RWPE2 (cell line): ENCODE data around the gene CD109.

Source experiments
- ATAC-seq: fragments of 200-7000 bp; cut with Tn5 transposase; 3 replicates; pipeline ENCODE4 v1.9.1; 2021; ENCODE audit warnings: low read depth
- DNase-seq: peaks from one replicate; pipeline ENCODE4 v3.0.0-alpha.2; 2020; ENCODE audit warnings: low spot score
- H3K27ac ChIP-seq: fragments of 450-650 bp; 2 replicates; pipeline ENCODE4 v1.5.1; 2017; ENCODE audit warnings: mild to moderate bottlenecking; ENCODE audit not compliant: poor library complexity, severe bottlenecking
- H3K27me3 ChIP-seq: fragments of 250-450 bp; sonication (Bioruptor Pico); 2 replicates; pipeline ENCODE4 v1.5.1; 2021; ENCODE audit warnings: mild to moderate bottlenecking, moderate library complexity; ENCODE audit not compliant: insufficient read depth, poor library complexity, severe bottlenecking
- H3K36me3 ChIP-seq: fragments of 250-450 bp; sonication (Bioruptor Pico); 2 replicates; pipeline ENCODE4 v1.5.1; 2020; ENCODE audit warnings: low read depth, mild to moderate bottlenecking, moderate library complexity
- H3K4me1 ChIP-seq: fragments of 250-450 bp; sonication (Bioruptor Pico); 2 replicates; pipeline ENCODE4 v1.5.1; 2021; ENCODE audit warnings: mild to moderate bottlenecking, moderate library complexity; ENCODE audit not compliant: insufficient read depth, poor library complexity, severe bottlenecking
- H3K4me3 ChIP-seq: fragments of 250-450 bp; sonication (Bioruptor Pico); 2 replicates; pipeline ENCODE4 v1.5.1; 2021; ENCODE audit warnings: mild to moderate bottlenecking, moderate library complexity; ENCODE audit not compliant: severe bottlenecking
- H3K9me3 ChIP-seq: fragments of 250-450 bp; sonication (Bioruptor Pico); 2 replicates; pipeline ENCODE4 v1.5.1; 2021; ENCODE audit warnings: mild to moderate bottlenecking, moderate library complexity; ENCODE audit not compliant: severe bottlenecking
- TF ChIP-seq, protein P1 (sequence below): fragments of 450-650 bp; IDR thresholded peaks from one replicate; pipeline ENCODE4 v1.5.1; 2017; ENCODE audit warnings: mild to moderate bottlenecking, moderate library complexity; ENCODE audit not compliant: poor library complexity, severe bottlenecking

Gene CD109

DNA sequence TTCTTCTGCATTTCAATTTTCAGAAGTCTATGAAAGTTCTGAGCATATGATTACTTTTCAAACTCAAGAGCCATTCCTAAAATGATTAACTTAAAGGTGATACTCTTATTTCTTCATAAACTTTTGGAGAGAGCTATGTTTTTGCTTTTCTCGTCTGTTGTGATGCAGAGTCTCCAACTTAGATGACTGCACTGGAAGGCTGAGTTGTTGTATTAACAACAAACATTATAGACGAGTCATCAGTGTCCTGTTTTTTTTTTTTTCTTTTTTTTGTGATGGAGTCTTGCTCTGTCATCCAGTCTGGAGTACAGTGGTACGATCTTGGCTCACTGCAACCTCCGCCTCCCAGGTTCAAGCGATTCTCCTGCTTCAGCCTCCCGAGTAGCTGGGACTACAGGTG, 101.9 kb downstream of the CD109 start:
- no peaks in the 10 kb centered on the region for H3K9me3 ChIP-seq
- H3K4me1 ChIP-seq: peaks cover 2% of the 10 kb centered on the region
- TF ChIP-seq, protein P1, sequence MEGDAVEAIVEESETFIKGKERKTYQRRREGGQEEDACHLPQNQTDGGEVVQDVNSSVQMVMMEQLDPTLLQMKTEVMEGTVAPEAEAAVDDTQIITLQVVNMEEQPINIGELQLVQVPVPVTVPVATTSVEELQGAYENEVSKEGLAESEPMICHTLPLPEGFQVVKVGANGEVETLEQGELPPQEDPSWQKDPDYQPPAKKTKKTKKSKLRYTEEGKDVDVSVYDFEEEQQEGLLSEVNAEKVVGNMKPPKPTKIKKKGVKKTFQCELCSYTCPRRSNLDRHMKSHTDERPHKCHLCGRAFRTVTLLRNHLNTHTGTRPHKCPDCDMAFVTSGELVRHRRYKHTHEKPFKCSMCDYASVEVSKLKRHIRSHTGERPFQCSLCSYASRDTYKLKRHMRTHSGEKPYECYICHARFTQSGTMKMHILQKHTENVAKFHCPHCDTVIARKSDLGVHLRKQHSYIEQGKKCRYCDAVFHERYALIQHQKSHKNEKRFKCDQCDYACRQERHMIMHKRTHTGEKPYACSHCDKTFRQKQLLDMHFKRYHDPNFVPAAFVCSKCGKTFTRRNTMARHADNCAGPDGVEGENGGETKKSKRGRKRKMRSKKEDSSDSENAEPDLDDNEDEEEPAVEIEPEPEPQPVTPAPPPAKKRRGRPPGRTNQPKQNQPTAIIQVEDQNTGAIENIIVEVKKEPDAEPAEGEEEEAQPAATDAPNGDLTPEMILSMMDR: no peak
- no peak for DNase-seq
- peaks cover 27% of the 10 kb centered on the region for H3K36me3 ChIP-seq
- no peak overlapping the region for H3K27ac ChIP-seq
- no peak for ATAC-seq
- H3K27me3 ChIP-seq: no peaks in the 10 kb centered on the region
- H3K4me3 ChIP-seq: no peak overlapping the region

DNA sequence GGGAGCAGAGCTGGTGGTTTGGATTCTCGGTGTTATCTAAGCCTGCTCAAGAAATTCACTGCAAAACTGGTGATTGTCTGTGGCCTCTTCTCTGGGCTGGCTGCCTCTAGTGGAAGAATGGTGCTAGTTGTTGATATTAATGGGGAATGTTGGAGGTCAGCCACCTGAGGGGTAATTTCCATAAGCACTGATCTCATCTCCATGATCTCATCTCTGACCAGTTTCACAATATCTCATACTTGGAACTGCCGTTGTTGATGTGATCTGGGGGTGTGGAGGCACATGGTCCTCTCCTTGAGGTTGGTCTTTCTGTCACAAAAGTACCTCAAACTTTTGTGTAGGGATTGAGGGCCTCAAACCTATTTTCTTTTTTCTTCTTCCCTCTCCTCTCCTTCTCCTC, 102.6 kb downstream of the CD109 start:
- no peaks in the 10 kb centered on the region for H3K9me3 ChIP-seq
- H3K36me3 ChIP-seq: peaks cover 24% of the 10 kb centered on the region
- no peak overlapping the region for H3K4me3 ChIP-seq
- H3K27ac ChIP-seq: no peak overlapping the region
- TF ChIP-seq, protein P1: peak; percentile 34
- DNase-seq (no peak), ATAC-seq (peak; percentile 76)
- H3K27me3 ChIP-seq: no peaks in the 10 kb centered on the region
- peaks cover 8% of the 10 kb centered on the region for H3K4me1 ChIP-seq

DNA sequence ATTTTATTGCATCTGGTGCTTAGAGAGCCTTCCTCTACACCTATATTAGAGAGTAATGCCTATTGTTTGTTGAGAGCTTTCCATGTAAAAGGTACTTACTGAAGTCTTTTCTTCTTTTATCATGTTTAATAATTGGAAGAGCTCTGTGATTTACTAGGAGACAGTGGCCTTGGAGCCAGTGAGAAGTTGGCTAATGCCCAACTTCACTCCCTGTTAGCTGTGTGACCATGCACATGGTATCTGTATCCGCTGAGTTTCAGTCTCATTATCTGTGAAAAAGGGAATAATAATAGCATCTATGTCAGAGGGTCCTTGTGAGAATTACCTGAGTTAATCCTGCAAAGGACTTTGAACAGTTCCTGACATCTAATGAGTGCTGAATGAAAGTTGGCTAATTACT, 105.0 kb downstream of the CD109 start:
- Histone ChIP-seq H3K9me3 (no peaks in the 10 kb centered on the region), H3K27me3 (no peaks in the 10 kb centered on the region), H3K27ac (no peak overlapping the region), H3K36me3 (peaks cover 42% of the 10 kb centered on the region), H3K4me1 (peaks cover 12% of the 10 kb centered on the region), H3K4me3 (no peak overlapping the region)
- TF ChIP-seq, protein P1: no peak
- no peak for ATAC-seq
- no peak for DNase-seq

DNA sequence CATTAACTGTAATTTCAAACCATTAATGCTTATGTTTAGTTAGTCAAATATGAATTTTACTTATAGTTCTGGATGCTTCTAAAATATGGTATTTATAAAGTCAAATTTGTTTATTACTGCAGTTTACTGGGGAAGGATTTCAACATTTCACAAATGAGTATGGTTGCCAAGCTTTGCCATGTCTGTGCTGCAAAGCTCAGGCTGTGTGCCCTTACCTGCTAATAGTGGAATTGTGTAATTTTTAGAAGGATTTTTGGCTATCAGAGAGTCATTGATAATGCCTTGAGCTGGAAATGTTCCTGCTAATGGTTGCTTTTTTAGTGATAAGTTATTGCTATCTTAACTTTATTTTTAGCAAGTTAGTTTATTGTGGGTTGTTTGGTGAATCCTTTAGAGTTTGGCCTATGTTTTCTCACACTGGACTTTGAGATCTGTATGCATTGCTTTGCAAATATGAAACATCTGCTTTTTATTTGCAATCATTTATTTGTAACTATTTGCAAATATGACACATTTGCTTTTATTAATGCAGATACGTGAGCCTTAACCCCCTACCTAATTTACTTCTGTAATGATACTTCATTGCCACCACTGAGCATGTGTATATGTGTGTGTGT, 105.8 kb downstream of the CD109 start:
- peaks cover 12% of the 10 kb centered on the region for H3K4me1 ChIP-seq
- ATAC-seq (no peak), DNase-seq (no peak)
- peaks cover 48% of the 10 kb centered on the region for H3K36me3 ChIP-seq
- H3K27ac ChIP-seq: no peak overlapping the region
- H3K27me3 ChIP-seq: no peaks in the 10 kb centered on the region
- H3K9me3 ChIP-seq: no peaks in the 10 kb centered on the region
- TF ChIP-seq, protein P1: no peak
- H3K4me3 ChIP-seq: no peak overlapping the region

DNA sequence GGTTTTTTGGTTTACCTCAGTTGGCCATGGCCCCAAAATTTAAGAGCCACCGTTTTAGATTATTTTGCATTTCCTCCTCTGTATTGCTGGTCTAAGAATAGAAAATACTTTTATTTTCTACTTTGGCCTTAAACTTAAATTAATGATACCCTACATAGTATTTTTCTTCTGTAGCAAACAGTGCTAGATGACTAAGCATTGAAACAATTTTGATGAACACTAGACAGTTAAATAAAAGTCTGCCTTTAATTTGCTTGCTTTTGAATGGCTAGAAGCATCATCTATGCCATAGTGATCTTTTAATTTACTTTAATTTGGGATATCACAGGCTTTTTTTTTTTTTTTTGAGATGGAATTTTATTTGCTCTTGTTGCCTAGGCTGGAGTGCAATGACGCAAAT, 106.4 kb downstream of the CD109 start:
- H3K27ac ChIP-seq: peak overlapping the region; percentile 59
- no peaks in the 10 kb centered on the region for H3K27me3 ChIP-seq
- H3K9me3 ChIP-seq: no peaks in the 10 kb centered on the region
- peaks cover 53% of the 10 kb centered on the region for H3K36me3 ChIP-seq
- no peak for ATAC-seq
- no peak for DNase-seq
- H3K4me1 ChIP-seq: peaks cover 12% of the 10 kb centered on the region
- TF ChIP-seq, protein P1: no peak
- H3K4me3 ChIP-seq: no peak overlapping the region
